NCI-H1092 treated with DMSO at 0.1 percent for 48 hours (cell line): ENCODE results near the gene TMEM245.

Experiments used
- DNase-seq: peaks from one replicate; lab custom pipeline; 2025; lab: John Stamatoyannopoulos, UW

The TMEM245 gene

DNA sequence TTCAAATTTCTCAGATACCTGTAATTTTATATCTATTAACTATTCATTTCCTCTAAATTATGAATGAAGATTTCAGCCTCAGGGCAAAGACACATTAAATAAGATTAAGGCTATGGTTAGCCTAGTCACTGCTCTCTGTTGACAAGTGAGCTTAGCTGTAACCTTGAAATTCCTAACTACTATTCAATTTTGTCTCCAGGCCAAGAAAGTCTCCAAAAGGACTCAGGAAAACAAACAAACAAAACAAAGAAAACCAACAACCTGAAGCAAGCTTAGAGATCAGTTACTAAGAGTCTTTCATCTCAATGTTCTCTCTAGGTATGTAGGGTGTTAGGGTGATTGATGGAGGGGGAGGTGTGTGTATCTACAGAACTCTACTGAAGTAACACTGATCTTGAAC is 96.9 kb downstream of the TMEM245 start:
- DNase-seq, result no peak

DNA sequence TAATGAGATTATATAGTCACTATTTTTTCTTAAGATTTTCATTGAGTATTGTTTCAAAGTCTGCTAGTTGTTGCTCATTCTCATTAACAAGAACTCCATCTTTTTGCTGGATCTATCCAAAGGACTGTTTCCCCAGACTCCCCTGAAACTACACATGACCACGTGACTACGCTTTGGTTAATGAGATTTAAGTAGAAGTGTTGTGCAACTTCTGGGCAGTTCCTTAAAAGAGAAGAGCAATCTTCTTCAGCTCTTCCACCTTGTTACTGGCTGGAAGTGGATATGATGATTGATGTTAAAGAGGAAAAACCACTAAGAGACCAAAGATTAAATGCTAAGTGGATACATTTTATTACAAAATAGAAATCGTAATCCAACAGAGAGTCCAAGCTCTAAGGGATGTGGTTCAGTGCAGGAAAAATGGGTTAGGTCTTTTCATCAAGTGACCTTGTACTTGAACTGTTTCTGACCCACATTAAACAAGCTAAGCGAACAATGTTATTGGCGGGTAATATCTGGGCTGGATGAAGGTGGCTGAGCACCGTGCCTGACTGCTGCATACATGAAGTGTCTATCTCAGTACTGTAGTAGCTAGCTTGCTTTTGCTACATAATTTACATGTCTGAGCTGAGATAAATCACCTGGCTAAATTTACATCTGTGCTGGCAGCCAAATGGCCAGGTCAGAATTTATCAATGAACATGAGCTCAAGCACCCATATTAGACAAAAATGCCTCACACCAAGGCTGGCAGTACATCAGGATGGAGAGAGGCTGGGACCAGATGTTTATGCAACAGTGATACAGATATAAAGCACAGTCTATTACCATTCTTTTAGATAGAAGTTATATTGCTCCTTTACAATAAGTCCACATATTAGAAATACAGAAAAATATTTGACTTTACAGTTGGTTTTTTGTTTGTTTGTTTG is 98.9 kb downstream of the TMEM245 start:
- DNase-seq, result no peak

DNA sequence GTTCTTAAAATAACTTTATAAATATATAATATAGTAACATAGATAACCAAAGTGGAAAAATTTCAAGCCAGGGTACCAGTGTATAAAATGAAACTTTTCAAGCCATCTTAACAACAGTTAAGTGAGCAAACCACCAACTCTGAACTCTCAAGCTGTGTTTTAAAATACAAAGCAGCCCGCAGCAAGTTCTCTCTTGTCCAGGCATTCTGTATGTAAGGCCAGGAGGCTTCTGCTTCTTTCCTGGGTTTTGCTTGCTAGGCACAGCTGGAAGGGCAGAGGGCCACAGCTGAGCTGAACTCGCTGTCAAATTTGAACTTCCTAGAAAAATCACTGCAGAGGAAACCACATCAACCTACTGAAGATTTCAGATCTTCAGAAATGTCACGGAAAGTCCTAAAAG is 99.6 kb downstream of the TMEM245 start:
- DNase-seq, result no peak

GRCh38 chr9:109019420-109019819 is 100.3 kb downstream of the TMEM245 start:
- DNase-seq, result no peak

DNA sequence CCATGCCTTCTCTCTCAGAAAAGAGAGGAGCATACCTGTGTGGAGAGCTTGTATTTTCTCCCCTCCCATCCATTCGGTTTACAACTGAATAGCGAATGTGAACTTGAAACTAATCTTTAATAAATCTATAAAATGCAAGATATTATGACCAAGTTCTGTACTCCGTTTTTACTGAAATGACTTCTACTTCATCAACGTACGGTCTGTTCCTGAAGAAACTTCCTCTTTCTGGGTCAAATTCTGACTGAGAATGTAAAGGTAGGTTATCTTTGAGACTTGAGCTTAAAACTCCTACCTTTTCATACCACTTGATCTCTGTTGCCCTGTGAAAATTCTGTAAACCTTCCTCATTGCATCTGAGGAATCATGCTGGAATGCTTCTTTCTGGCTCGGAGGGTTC is 102.3 kb downstream of the TMEM245 start:
- no peak for DNase-seq

GRCh38 chr9:109017061-109017460 is 102.7 kb downstream of the TMEM245 start:
- DNase-seq, result no peak

- DNase-seq, result no peak
These were observed 103.6 kb downstream of the TMEM245 start for GRCh38 chr9:109016132-109016531.

DNA sequence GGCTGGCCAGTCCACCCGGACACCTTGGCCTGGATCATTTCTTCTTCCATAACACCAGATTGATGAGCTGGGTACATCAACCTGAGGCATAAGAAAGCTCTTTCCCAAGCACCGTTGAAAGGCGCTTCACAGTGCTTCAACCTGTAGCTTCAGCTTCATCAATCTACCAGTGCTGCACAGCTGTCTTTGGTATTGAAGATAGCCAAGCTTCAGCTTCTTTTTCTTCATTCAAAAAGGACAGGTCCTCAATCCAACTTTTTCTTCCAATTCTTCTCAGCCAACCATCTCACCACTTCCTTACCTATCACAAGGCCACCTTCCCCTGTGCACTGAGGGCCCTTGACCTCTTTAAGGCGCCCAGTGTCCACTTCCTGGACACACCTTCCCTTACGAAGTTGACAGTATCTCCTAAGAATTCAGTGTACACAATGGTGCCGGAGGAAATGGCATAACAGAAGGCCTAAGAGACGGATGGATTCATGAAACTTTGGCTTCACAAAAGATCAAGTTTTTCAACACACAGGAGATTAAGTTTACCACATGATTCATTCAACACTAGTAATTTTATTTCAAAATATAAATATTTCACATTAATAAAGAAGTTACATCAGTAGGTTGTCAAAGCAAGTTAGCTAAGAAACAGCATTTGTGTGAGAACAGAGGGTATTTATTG is 105.0 kb downstream of the TMEM245 start:
- DNase-seq, result no peak

GRCh38 chr9:109013679-109014607 is 105.8 kb downstream of the TMEM245 start:
- no peak for DNase-seq

DNA sequence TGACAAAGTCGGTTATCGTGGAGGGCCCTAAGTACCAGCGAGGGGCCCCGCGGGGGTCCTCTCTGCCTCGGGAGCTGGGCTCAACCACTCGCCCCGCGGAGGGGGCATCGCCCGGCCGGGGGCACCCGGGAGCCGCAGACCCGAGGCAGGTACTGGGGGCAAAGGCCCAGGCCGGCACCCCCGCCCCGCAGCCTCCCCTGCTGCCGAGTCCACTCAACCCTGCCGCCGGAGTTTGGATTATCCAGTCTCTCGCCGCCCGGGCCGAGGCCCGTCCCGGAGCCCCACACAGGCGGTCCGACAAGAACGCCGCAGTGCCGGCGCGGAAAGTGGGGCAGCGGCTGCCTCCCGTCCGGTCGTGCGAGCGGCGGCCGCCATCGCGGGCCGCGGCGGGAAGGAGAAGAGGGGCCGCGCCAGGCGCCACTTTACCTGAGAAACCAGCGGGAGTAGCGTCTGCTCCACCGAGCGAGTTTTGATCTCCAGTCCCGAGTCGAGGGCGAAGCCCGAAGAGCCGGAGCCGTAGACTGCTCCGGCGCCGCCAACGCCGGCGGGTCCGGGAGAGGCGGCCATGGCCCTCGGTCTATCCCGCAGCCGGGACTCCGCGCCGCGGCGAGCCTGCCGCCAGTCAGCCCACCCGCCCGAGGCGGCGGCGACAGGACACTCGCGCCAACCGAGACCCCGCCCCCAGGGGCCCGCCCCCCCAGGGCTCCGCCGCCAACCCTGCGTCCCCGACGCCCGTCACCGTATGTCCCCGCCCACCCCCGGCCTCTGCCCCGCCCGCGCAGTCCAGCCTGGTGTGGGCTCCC is 106.7 kb downstream of the TMEM245 start, which contains the start of gene CTNNAL1:
TSS of gene CTNNAL1 (minus strand) at position 624 of the 803 bp plus-strand sequence. CDS start at position 567, 57 bp downstream.
- DNase-seq, result peak; percentile 87

GRCh38 chr9:109012009-109012875 is 107.5 kb downstream of the TMEM245 start:
- DNase-seq, result peak; percentile 75

DNA sequence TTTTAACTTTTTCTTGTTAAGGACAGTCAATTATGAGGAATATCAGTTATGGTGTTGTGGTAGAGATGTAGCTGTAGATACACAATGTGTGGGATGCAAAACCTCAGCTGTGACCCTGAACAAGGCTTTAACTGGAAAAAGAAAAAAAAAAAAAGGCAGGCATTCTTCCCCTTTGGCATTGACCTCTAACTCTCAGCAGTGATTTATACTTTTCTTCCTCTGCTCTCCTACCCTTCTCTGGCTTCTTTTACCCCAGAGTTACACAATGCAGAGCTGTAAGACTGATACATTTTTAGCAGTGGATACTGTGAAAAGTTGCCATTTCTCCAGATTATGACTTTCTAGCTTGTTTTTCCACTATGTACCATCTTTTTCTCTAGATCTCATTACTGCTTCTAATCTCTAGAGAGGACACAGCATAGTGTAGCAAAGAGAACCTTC is 108.5 kb downstream of the TMEM245 start:
- no peak for DNase-seq

DNA sequence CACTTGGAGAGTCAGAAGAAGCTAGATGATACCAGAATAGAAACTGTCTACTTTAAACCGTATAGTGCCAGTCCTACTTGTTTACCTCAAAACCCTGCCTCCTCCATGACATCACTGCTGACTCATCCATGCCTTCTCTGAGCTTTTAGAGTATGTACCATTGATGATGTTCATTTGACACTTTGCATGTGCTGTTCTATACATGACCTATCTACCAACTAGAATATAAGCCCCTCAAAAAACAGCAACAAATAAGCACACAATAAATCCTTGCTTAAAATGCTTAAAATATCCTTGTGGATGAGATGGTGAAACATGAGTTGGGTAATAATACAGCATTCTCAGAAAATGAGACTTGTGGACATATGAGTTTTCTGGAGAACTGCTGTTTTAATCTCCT is 109.0 kb downstream of the TMEM245 start:
- DNase-seq, result no peak

GRCh38 chr9:109005678-109006077 is 114.1 kb downstream of the TMEM245 start:
- DNase-seq, result no peak

DNA sequence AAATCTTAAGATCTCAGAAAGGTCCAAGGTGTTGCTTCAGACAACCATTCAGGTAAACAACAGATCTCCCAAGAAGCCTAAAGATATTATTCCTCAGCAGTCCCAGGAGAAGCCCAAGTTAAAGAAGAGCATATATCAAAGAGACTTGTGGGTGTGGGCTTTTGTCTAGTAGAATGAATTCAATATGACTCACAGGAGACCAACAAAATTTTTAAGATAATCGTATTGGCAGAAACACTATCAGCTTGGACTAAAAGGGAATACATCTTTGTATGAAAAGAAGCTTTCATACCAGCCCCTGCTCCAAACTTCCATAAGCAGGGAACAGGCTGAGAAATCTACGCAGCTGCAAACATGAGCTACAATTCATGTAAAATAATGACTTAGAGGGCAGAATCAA is 116.6 kb downstream of the TMEM245 start:
- no peak for DNase-seq

GRCh38 chr9:109002141-109002540 is 117.6 kb downstream of the TMEM245 start:
- no peak for DNase-seq

DNA sequence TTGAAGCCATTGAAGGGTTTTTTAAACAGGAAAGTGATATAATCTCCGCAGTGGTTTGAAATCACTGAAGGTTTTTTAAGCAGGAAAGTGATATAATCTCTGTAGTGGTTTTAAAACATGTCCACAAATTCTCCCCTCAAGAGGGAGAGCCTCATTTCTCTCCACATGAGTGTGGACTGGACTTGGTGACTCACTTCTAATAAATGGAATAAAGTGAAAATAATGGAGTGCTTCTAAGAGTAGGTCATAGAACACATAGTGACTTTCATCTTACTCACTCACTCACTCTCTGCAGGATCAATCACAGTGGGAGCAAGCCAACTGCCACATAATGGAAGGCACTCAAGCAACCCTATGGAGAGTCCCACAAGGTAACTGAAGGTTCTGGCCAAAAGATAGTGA is 118.5 kb downstream of the TMEM245 start:
- no peak for DNase-seq

- DNase-seq, result no peak
These were observed 122.6 kb downstream of the TMEM245 start for GRCh38 chr9:108997112-108997511.

GRCh38 chr9:108996643-108997042 is 123.1 kb downstream of the TMEM245 start:
- no peak for DNase-seq

- no peak for DNase-seq
These were observed 125.1 kb downstream of the TMEM245 start for GRCh38 chr9:108994695-108995094.
